GM13977 (cell line): Measurements from ENCODE around the gene GP1BB.

ENCODE experiments used
- DNase-seq: peaks from one replicate; pipeline ENCODE4 v3.0.0; 2012; ENCODE audit warnings: low spot score
- CTCF ChIP-seq: IDR thresholded peaks from 2 replicates; pipeline ENCODE4 v1.5.1; 2012; ENCODE audit warnings: mild to moderate bottlenecking, control low read depth; ENCODE audit not compliant: insufficient read depth; ENCODE audit errors: extremely low read depth, missing control alignments
- in situ Hi-C: fragments of 300-500 bp; cut with MboI; formaldehyde crosslinking; loops from one replicate; pipeline ENCODE4 v1.12.0; 2022; ENCODE audit warnings: low sequenced_read_pairs, low pct_unique_long_range_greater_than_20kb, mixed read lengths, inconsistent platforms; ENCODE audit not compliant: unreplicated experiment

The GP1BB gene

DNA sequence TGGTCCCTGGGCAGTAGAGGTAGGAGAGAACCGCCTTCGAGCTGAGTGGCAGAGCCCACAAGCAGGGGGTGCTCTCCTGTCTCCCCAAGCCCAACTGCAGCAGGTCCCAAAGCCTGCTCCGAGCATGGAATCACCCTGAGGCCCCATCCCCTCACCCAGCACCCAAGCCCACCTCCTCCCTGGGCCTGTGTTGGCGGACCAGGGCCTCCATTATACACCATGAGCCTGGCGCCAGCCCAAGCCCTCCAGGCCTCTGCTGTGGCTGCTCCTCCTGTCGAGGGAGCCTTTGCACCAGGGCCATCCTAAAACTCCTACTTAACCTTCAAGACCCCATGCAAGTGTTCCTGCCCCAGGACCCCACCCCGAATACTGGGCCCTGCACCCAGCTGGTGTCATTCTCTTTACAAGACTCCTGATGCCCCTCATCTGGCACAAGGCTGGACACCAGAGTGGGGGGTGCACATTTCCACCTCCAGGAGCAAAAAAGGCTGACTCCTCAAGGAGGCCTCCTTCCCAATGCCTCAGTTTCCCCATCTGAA is 16.6 kb downstream of the GP1BB start:
- in situ Hi-C loops = no loop called here
- no peak for DNase-seq
- no peak for TF ChIP-seq CTCF

DNA sequence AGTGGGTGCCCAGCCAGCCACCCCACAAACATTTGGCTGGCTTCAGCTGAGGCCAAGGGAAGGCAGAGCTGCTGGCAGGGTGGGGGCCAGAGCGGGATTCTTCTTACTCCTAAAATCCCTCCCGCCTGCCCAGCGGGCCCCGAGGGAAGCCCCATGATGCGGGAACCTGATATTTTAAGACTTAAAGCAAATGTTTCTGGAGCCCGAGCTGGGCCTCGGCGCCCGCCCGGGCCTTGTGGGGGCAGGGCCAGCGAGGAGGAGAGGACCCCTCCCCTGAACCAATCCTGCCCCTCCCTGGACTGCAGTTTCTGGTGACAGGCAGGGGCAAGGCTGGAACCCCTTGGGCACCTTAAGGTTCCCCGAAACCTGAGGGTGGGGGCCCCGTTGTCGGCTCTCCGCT is 17.2 kb downstream of the GP1BB start:
- in situ Hi-C loops = no loop called here
- no peak for TF ChIP-seq CTCF
- DNase-seq = no peak

DNA sequence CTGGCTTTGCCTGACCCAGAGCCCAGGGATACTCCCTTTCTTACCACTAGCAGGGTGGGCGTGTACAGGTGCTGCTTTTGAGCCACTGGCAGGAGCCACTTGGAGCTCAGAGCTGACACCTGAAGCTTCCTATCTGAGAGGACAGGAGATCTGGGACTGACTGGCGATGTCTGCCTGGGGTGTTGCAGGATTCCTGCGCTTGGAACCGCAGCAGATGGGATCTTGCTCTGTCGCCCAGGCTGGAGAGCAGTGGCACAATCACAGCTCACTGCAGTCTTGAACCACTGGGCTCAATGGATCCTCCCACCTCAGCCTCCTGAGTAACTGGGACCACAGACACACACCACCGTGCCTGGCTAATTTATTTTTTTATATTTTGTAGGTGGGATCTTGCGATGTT is 17.7 kb downstream of the GP1BB start:
- DNase-seq = no peak
- in situ Hi-C loops = no loop called here
- TF ChIP-seq CTCF = no peak

DNA sequence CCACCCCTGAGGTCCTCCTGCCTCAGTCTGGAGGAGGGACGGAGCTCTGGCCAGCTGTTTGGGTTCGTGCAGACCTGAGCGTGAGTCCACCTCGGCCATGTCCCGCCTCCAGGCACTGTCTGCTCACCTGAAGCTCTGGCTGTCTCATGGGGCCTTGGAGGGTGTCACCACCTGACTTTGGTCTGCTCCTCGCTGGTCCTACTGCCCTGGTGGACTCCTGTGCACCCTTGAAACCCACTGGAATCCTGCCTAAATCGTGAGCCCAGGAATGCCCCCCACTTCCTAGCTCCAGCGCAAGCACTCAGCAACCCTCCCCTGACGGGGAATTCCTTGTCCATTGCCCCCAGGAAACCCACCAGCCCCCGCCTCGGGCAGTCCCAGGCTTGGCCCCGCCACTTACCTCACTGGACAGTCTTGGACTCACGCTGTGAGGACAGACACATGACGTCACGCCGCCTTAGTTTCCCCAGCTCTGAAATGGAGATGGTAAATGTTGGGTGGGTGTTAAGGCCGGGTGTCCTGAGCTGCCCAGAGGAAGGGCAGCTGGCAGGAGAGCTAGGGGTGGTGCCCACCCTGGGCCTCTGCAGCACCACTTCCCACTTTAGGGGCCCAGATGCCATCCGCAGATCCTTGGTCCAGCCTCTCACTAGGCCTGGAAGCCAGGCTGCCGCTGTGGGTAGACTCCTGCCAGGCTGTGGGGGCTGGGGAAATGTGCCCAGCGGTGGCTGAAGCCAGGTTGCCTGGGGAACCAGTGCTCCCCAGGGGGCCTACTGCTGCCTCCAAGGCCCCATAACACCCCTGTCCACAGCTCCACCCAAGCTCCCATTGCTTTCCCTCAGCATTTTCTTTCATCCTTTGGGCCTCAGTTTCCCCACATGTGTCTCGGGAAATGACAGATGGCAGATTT is 19.1 kb downstream of the GP1BB start:
- in situ Hi-C loops = no loop called here
- no peak for TF ChIP-seq CTCF
- DNase-seq = no peak

DNA sequence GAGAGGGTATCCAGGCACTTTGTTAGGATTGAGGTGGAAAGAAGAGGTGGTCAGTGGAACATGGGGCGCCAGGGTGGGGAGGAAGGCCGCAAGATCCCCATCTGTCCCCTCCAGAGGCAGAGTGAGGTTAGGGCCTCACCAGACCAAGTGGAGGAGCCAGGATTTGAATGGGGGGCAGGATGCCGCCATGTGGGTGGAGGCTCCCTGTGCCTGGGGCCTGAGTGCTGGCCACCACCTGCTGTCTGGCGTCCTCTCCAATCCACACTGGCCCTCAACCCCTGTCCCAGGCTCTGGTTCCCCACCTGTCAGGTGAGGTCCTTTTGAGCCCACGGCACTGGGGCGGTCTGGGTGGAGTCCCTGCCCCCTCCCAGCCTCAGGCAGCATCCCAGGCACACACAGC is 19.7 kb downstream of the GP1BB start:
- TF ChIP-seq CTCF = no peak
- in situ Hi-C loops = no loop called here
- DNase-seq = no peak

GRCh38 chr22:19743651-19744050 is 20.3 kb downstream of the GP1BB start:
- no peak for TF ChIP-seq CTCF
- DNase-seq = no peak
- in situ Hi-C loops = no loop called here
